ENCODE data around the gene RPL15. TPM values are rescaled to one million over a fixed set of nuclear protein-coding genes. Genes with fewer than 3 reads are reported as not detected.
A peak's percentile ranks its signal among the peaks of the same experiment; 100 is the strongest.

RPL15 gene
- total RNA-seq, 4 donors from 2014 or later = 1,759 to 2,538 (median 2,309) TPM

DNA sequence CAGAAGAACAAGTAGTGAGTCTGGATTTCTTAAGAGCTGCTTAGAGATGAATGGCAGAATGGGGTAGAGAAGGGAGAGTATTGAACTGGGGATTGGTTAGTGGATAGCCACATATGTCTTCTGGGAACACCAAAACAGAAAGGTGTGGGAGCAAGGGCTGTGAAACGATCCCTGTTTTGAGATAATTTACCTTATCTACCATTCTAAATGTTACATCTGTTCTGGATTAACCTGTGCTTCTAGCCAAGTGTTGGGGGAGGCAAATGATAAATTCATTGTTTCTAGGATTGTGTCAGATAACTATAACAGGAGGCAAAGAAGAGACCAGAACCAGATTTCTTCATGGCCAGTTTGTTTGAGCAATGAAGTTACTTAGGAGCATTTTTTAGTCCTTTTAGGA, 36.6 kb downstream of the RPL15 start:
- no peak for DNase-seq (ENCODE audit: extremely low spot score)
- intact Hi-C loops (cut with DNase I) = no loop called here
- H3K4me1 ChIP-seq = peaks cover 62 to 84% (median 77%) of the 10 kb centered on the region in 4 donors
- WGBS = 11% methylated on average over 1 of the region's 1 CpG
- no peaks in the 10 kb centered on the region for H3K9me3 ChIP-seq
- H3K4me3 ChIP-seq = no peak overlapping the region
- TF ChIP-seq EP300 (IDR thresholded peaks at IDR 0.05) (no peak), POLR2A (IDR thresholded peaks at IDR 0.05; ENCODE audit: low read depth) (no peak), POLR2AphosphoS5 (IDR thresholded peaks at IDR 0.05) (no peak)
- TF ChIP-seq, protein P1, sequence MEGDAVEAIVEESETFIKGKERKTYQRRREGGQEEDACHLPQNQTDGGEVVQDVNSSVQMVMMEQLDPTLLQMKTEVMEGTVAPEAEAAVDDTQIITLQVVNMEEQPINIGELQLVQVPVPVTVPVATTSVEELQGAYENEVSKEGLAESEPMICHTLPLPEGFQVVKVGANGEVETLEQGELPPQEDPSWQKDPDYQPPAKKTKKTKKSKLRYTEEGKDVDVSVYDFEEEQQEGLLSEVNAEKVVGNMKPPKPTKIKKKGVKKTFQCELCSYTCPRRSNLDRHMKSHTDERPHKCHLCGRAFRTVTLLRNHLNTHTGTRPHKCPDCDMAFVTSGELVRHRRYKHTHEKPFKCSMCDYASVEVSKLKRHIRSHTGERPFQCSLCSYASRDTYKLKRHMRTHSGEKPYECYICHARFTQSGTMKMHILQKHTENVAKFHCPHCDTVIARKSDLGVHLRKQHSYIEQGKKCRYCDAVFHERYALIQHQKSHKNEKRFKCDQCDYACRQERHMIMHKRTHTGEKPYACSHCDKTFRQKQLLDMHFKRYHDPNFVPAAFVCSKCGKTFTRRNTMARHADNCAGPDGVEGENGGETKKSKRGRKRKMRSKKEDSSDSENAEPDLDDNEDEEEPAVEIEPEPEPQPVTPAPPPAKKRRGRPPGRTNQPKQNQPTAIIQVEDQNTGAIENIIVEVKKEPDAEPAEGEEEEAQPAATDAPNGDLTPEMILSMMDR (IDR thresholded peaks at IDR 0.05) = no peak
- H3K36me3 ChIP-seq = peaks cover 0 to 22% (median 4%) of the 10 kb centered on the region in 4 donors
- peak overlapping the region in 3 of 4 donors; percentile 8 to 100 (median 58) for H3K27ac ChIP-seq (replicated peaks in 1 of 4)
- H3K27me3 ChIP-seq = no peaks in the 10 kb centered on the region

DNA sequence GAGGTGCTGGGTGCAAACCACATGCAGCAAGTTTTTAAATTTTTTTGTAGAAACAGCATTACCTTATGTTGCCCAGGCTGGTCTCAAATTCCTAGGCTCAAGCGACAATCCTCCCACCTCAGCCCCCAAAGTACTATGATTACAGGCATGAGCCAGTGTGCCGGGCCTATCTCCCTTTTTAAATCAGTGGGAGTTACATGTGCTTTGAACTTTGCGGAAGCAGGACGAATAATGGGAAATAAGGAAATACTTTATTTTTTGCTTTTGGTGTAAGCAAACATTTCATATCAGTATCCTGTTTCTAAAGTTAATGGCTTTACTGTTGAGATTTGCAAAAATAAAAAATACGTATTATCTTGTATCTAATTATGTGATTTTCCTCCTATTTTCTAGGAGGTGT, 37.2 kb downstream of the RPL15 start:
- intact Hi-C loops (cut with DNase I) = no loop called here

DNA sequence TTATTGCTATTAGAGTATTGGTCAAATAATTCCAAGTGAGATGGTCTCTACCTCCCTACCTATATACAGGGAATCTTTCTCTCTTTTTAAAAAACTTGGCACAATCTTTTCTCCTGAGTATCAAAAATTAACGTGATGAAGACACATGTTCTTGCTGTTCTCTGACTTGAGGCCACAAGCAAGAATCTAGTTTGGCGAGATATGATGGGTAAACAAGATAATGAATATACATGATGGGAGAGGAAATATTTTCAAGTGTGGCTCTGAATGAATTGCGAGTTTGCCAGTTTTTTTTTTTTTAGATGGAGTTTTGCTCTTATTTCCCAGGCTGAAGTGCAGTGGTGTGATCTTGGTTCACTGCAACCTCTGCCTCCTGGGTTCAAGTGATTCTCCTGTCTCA, 39.8 kb downstream of the RPL15 start:
- no peaks in the 10 kb centered on the region for H3K9me3 ChIP-seq
- H3K36me3 ChIP-seq = peaks cover 0 to 43% (median 20%) of the 10 kb centered on the region in 4 donors
- no peak overlapping the region for H3K27ac ChIP-seq (replicated peaks in 1 of 4)
- intact Hi-C loops (cut with DNase I) = no loop called here
- TF ChIP-seq, protein P1 (IDR thresholded peaks at IDR 0.05) = no peak
- no peak for TF ChIP-seq EP300 (IDR thresholded peaks at IDR 0.05)
- no peak for TF ChIP-seq POLR2AphosphoS5 (IDR thresholded peaks at IDR 0.05)
- no peak for TF ChIP-seq POLR2A (IDR thresholded peaks at IDR 0.05; ENCODE audit: low read depth)
- no peak for DNase-seq (ENCODE audit: extremely low spot score)
- no peak overlapping the region for H3K4me3 ChIP-seq
- 84% methylated on average over 3 of the region's 3 CpGs for WGBS
- H3K4me1 ChIP-seq = peaks cover 39 to 73% (median 66%) of the 10 kb centered on the region in 4 donors
- H3K27me3 ChIP-seq = no peaks in the 10 kb centered on the region

More for the DNA sequence above, 37.2 kb downstream of the RPL15 start:
- no peaks in the 10 kb centered on the region for H3K27me3 ChIP-seq
- DNase-seq (ENCODE audit: extremely low spot score) = no peak
- H3K36me3 ChIP-seq = peaks cover 0 to 22% (median 4%) of the 10 kb centered on the region in 4 donors
- TF ChIP-seq, protein P1 (IDR thresholded peaks at IDR 0.05) = no peak
- TF ChIP-seq EP300 (IDR thresholded peaks at IDR 0.05) (no peak), POLR2A (IDR thresholded peaks at IDR 0.05; ENCODE audit: low read depth) (no peak), POLR2AphosphoS5 (IDR thresholded peaks at IDR 0.05) (no peak)
- peak overlapping the region in 3 of 4 donors; percentile 8 to 100 (median 58) for H3K27ac ChIP-seq (replicated peaks in 1 of 4)
- H3K4me3 ChIP-seq = no peak overlapping the region
- H3K4me1 ChIP-seq = peaks cover 61 to 84% (median 77%) of the 10 kb centered on the region in 4 donors
- 82% methylated on average over 5 of the region's 5 CpGs for WGBS
- no peaks in the 10 kb centered on the region for H3K9me3 ChIP-seq

DNA sequence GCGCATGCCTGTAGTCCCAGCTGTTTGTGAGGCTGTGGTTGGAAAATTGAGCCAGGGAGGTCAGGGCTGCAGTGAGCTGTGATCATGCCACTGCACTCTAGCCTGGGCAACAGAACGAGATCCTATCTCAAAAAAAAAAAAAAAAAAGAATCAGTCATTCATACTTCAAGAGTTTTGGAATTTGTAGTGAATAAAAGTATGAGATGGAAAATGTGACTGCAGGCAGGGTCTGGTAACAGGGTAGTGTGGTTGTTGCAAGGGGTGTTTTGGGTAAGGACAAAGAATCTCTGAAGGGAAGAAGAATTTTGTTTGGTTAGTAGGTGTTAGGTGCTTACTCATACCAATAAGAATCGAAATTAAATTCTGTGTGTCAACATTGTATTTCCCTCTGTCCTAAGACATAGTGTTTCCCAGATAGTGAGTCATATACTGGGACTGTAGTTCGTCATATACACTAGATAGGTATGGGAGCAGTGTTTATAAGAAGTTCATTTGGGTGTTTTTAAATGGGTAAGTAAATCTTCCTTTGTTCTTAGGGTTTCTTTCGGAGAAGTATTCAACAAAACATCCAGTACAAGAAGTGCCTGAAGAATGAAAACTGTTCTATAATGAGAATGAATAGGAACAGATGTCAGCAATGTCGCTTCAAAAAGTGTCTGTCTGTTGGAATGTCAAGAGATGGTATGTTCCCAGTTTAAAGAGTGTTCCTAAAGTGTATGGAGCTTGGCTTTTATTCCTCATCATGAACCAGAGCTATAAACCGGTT, 42.4 kb downstream of the RPL15 start:
- no peak for DNase-seq (ENCODE audit: extremely low spot score)
- Histone ChIP-seq H3K9me3 (no peaks in the 10 kb centered on the region), H3K4me3 (no peak overlapping the region), H3K36me3 (peaks cover 12 to 67% (median 36%) of the 10 kb centered on the region in 4 donors), H3K4me1 (peaks cover 23 to 59% (median 51%) of the 10 kb centered on the region in 4 donors), H3K27ac (replicated peaks in 1 of 4) (peak overlapping the region; percentile 49 to 72 (median 66)), H3K27me3 (no peaks in the 10 kb centered on the region)
- WGBS = 61% methylated on average over 7 of the region's 7 CpGs
- TF ChIP-seq POLR2AphosphoS5 (IDR thresholded peaks at IDR 0.05) (peak in 1 of 2 donors; percentile 64), EP300 (IDR thresholded peaks at IDR 0.05) (no peak), POLR2A (IDR thresholded peaks at IDR 0.05; ENCODE audit: low read depth) (no peak)
- TF ChIP-seq, protein P1 (IDR thresholded peaks at IDR 0.05) = no peak
- intact Hi-C loops (cut with DNase I) = no loop called here

All from esophagus muscularis mucosa (tissue), 4 donors.